ENCODE measurements around the gene TNFAIP8. TPM values are rescaled to one million over a fixed set of nuclear protein-coding genes. Genes with fewer than 3 reads are reported as not detected.
A peak's percentile ranks its signal among the peaks of the same experiment; 100 is the strongest.

Gene TNFAIP8
- total RNA-seq, 2 donors from 2014 or later, result 5.6 to 8.9 TPM

DNA sequence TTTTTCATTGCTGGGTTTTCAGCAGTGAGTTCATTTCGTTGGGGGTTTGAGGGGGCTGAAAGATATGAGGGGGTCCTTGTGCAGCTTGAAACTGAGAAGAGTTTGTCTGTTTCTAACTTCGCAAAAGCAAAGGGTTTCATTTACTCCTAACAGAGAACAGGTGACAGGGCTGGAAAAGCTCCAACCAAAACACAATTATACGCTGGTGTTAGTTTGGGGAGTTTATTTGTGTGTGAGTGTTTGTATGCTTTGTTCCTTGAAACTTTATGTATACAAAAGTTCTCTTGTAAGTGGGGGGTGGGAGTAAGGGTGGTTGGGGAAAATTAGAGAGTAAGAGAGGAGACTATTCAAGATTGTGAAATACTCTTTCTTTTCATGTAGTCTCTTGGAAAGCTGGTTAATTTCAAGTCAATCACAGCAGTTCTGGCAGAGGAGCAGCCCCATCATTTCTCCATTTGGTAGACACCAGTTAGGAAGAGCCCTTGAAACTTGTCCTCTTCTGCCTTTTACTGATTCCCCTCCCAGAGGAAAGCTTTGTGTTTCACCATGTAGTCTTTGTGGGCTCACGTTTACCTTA lies 881 bp downstream of the TNFAIP8 start:
- peak overlapping the region; percentile 47 to 57 for H3K4me3 ChIP-seq
- H3K27ac ChIP-seq, result peak overlapping the region; percentile 13 to 46
- H3K36me3 ChIP-seq, result no peaks in the 10 kb centered on the region
- H3K27me3 ChIP-seq, result no peaks in the 10 kb centered on the region
- peaks cover 0 to 8% of the 10 kb centered on the region in 2 donors for H3K4me1 ChIP-seq
- no peaks in the 10 kb centered on the region for H3K9me3 ChIP-seq
- no peak for DNase-seq (ENCODE audit: low spot score)
- TF ChIP-seq, protein P1, sequence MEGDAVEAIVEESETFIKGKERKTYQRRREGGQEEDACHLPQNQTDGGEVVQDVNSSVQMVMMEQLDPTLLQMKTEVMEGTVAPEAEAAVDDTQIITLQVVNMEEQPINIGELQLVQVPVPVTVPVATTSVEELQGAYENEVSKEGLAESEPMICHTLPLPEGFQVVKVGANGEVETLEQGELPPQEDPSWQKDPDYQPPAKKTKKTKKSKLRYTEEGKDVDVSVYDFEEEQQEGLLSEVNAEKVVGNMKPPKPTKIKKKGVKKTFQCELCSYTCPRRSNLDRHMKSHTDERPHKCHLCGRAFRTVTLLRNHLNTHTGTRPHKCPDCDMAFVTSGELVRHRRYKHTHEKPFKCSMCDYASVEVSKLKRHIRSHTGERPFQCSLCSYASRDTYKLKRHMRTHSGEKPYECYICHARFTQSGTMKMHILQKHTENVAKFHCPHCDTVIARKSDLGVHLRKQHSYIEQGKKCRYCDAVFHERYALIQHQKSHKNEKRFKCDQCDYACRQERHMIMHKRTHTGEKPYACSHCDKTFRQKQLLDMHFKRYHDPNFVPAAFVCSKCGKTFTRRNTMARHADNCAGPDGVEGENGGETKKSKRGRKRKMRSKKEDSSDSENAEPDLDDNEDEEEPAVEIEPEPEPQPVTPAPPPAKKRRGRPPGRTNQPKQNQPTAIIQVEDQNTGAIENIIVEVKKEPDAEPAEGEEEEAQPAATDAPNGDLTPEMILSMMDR (IDR thresholded peaks at IDR 0.05), result no peak

DNA sequence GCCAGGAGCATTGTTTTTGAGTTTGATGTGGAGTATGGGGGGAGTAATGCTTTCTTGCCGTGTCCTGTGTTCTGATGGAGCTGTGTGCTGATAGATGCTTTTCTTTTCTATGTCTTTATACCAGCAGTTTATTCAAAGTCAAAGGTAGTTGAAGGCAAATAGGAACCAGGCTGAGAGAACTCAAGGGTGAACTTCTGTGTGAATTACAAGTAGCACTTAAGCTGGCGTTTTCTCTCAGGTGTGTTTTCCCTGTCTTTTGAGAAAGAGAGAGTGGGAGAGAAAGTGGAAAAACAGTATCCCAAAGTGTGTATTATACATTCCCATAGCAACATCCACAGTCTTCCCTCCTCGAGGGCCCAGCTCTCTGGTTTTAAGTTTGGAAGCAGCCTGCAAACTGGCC lies 1.5 kb downstream of the TNFAIP8 start:
- peak overlapping the region in 1 of 2 donors; percentile 57 for H3K4me3 ChIP-seq
- H3K27ac ChIP-seq, result no peak overlapping the region
- H3K9me3 ChIP-seq, result no peaks in the 10 kb centered on the region
- no peaks in the 10 kb centered on the region for H3K27me3 ChIP-seq
- H3K4me1 ChIP-seq, result peaks cover 0 to 8% of the 10 kb centered on the region in 2 donors
- TF ChIP-seq, protein P1 (IDR thresholded peaks at IDR 0.05), result no peak
- no peak for DNase-seq (ENCODE audit: low spot score)
- H3K36me3 ChIP-seq, result no peaks in the 10 kb centered on the region

DNA sequence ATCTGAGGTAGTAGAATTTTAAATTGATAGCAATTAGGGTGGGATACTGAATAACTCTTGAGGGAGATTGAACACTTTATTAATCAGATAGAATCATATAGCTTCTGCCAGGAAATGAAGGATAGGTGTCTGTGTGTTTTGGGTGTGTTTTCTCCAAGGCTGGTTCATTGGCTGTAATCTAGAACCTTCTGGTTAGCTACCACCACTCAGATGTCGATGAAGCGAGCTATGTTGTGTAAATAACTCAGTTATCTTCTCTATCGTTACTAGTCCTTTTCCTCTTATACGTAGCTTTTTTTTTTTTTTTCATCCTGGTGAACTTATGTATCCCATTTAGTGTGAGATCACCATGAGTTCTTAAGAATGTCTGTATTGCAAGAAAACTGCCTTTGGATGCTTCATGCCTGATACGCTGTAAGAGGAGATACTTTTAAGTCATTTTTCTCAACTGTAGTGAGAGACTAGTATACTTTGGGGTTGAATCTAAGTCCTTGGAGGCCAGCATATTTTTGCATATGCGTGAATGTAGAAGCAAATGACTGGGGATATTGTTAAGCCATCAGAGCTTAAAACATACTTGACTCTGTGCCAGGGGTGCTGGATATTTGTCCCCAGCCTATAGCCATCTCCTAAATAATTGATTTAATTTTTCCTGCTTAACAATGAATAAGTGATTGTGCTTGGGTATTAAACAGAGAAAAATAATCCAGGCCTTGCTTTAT lies 2.1 kb downstream of the TNFAIP8 start:
- Histone ChIP-seq H3K27ac (no peak overlapping the region), H3K36me3 (no peaks in the 10 kb centered on the region), H3K4me1 (peaks cover 0 to 8% of the 10 kb centered on the region in 2 donors), H3K27me3 (no peaks in the 10 kb centered on the region), H3K4me3 (no peak overlapping the region), H3K9me3 (no peaks in the 10 kb centered on the region)
- TF ChIP-seq, protein P1 (IDR thresholded peaks at IDR 0.05), result no peak
- no peak for DNase-seq (ENCODE audit: low spot score)

DNA sequence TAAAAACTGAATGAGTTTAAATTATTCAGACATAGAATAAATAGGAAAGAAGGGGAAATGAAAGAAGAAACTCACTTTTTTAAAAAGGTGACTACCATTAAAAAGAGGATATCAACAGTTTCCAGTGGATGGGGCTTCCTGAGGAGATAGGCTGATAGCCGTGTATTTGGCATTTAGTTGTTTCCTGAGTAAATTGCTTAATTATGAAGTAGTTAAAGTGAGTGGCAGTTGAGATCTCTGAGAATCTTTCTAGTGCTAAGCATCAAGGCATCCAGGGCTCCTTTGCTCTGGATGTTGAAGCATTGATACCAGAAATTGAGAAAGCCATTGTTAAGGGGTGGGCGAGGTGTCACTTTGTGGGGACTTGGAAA lies 2.7 kb downstream of the TNFAIP8 start:
- H3K36me3 ChIP-seq, result no peaks in the 10 kb centered on the region
- H3K27me3 ChIP-seq, result no peaks in the 10 kb centered on the region
- TF ChIP-seq, protein P1 (IDR thresholded peaks at IDR 0.05), result no peak
- H3K4me1 ChIP-seq, result peaks cover 0 to 8% of the 10 kb centered on the region in 2 donors
- DNase-seq (ENCODE audit: low spot score), result no peak
- H3K27ac ChIP-seq, result no peak overlapping the region
- no peaks in the 10 kb centered on the region for H3K9me3 ChIP-seq
- H3K4me3 ChIP-seq, result no peak overlapping the region

DNA sequence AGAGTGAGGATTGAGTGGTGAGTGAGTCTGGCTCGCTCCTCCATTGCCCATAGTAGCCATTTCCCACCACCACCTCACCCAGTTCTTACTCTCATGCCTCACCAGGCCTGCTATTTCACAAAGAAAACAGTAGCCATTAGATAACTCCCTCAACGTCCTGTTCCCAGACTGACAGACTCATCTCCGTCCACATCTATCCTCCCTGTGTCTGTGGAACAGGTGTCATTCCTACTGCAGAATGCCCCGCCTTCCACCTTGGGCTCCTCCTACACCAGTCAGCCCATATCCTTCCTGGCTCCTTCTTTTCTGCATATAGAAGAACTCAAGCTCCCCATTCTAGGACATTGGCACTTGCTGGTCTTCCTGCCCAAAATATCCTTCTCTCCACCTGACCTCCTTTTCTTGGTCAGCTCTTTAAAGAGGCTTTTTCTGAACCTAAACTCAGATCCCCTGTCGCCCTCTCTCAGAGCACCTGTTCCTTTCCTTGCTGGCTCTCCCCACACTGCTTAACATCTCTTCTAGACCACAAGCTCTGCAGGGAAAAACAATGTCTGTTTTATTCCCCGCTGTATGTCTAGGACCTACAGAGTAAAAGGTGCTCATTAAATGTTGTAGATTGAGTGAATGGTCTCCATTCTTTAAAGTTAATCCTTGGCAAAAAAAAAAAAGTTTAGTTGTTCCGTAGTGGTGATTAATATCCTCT lies 3.2 kb downstream of the TNFAIP8 start:
- H3K4me3 ChIP-seq, result no peak overlapping the region
- peaks cover 0 to 8% of the 10 kb centered on the region in 2 donors for H3K4me1 ChIP-seq
- TF ChIP-seq, protein P1 (IDR thresholded peaks at IDR 0.05), result no peak
- H3K27me3 ChIP-seq, result no peaks in the 10 kb centered on the region
- no peaks in the 10 kb centered on the region for H3K9me3 ChIP-seq
- no peak for DNase-seq (ENCODE audit: low spot score)
- no peak overlapping the region for H3K27ac ChIP-seq
- no peaks in the 10 kb centered on the region for H3K36me3 ChIP-seq
